Measurements from ENCODE around the gene PGLYRP4.

DNA sequence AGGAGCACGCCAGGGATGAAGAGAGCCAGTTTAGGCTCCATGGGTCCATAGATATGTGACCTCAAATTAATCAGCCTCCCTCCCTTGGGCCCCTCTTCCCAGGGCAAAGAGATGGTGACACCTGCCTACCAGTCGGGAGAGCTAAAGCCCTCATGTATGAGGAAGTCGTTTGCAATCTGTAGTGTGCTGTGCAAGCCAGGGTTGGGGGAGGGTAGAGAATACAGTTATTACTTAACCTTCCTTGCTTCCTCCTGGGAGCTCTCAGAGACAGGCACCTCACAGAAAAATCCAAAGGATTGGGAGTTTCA, 4.0 kb downstream of the PGLYRP4 start:
- TF ChIP-seq, protein P1, sequence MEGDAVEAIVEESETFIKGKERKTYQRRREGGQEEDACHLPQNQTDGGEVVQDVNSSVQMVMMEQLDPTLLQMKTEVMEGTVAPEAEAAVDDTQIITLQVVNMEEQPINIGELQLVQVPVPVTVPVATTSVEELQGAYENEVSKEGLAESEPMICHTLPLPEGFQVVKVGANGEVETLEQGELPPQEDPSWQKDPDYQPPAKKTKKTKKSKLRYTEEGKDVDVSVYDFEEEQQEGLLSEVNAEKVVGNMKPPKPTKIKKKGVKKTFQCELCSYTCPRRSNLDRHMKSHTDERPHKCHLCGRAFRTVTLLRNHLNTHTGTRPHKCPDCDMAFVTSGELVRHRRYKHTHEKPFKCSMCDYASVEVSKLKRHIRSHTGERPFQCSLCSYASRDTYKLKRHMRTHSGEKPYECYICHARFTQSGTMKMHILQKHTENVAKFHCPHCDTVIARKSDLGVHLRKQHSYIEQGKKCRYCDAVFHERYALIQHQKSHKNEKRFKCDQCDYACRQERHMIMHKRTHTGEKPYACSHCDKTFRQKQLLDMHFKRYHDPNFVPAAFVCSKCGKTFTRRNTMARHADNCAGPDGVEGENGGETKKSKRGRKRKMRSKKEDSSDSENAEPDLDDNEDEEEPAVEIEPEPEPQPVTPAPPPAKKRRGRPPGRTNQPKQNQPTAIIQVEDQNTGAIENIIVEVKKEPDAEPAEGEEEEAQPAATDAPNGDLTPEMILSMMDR (IDR thresholded peaks at IDR 0.05), result no peak
- no peak for TF ChIP-seq EZH2 (IDR thresholded peaks at IDR 0.05; ENCODE audit: borderline replicate concordance, insufficient read depth, low read depth, low read length, poor library complexity, severe bottlenecking)

Measured in B cell (primary cell).